NCI-H1930 (cell line): ENCODE measurements around the gene ARHGAP19.

Source experiments
- DNase-seq, 2 experiments: peaks; one replicate each; lab custom pipeline; 2025; lab: John Stamatoyannopoulos, UW

ARHGAP19 gene

GRCh38 chr10:97192952-97193435 is 99.4 kb downstream of the ARHGAP19 start:
- DNase-seq: no peak

- no peak for DNase-seq
Measured at GRCh38 chr10:97190450-97190849, 102.0 kb downstream of the ARHGAP19 start.

- DNase-seq: no peak
Measured at GRCh38 chr10:97188261-97188711, 104.2 kb downstream of the ARHGAP19 start.

- no peak for DNase-seq
Measured at GRCh38 chr10:97186911-97187310, 105.5 kb downstream of the ARHGAP19 start.

- peak; percentile 47 to 63 for DNase-seq
Measured at GRCh38 chr10:97185326-97186058, 106.9 kb downstream of the ARHGAP19 start, which contains the start of gene SLIT1. Gene SLIT1, minus strand, starts transcription at chr10:97185959. Its CDS starts 285 bp downstream, at chr10:97185674.

- DNase-seq: no peak
Measured at GRCh38 chr10:97184971-97185325, 107.5 kb downstream of the ARHGAP19 start.

- no peak for DNase-seq
Measured at GRCh38 chr10:97183314-97183713, 109.1 kb downstream of the ARHGAP19 start.

GRCh38 chr10:97182288-97182990 is 110.0 kb downstream of the ARHGAP19 start:
- DNase-seq: no peak

- no peak for DNase-seq
Measured at GRCh38 chr10:97180986-97181385, 111.5 kb downstream of the ARHGAP19 start.

GRCh38 chr10:97180363-97180755 is 112.1 kb downstream of the ARHGAP19 start:
- DNase-seq: no peak

- no peak for DNase-seq
Measured at GRCh38 chr10:97179731-97180362, 112.6 kb downstream of the ARHGAP19 start.

- no peak for DNase-seq
Measured at GRCh38 chr10:97179311-97179710, 113.1 kb downstream of the ARHGAP19 start.

- DNase-seq: no peak
Measured at GRCh38 chr10:97178074-97178473, 114.4 kb downstream of the ARHGAP19 start.

- no peak for DNase-seq
Measured at GRCh38 chr10:97176226-97176625, 116.2 kb downstream of the ARHGAP19 start.

- no peak for DNase-seq
Measured at GRCh38 chr10:97175586-97175985, 116.9 kb downstream of the ARHGAP19 start.

- DNase-seq: no peak
Measured at GRCh38 chr10:97174941-97175340, 117.5 kb downstream of the ARHGAP19 start.

GRCh38 chr10:97174276-97174775 is 118.1 kb downstream of the ARHGAP19 start:
- no peak for DNase-seq

- no peak for DNase-seq
Measured at GRCh38 chr10:97173036-97173435, 119.4 kb downstream of the ARHGAP19 start.
